ENCODE data around the gene ERAL1. TPM values are rescaled to one million over a fixed set of nuclear protein-coding genes. Genes with fewer than 3 reads are reported as not detected.

Gene ERAL1
- total and polyA plus RNA-seq, 2 experiments from 2014 or later = 32.3 to 77.1 TPM

DNA sequence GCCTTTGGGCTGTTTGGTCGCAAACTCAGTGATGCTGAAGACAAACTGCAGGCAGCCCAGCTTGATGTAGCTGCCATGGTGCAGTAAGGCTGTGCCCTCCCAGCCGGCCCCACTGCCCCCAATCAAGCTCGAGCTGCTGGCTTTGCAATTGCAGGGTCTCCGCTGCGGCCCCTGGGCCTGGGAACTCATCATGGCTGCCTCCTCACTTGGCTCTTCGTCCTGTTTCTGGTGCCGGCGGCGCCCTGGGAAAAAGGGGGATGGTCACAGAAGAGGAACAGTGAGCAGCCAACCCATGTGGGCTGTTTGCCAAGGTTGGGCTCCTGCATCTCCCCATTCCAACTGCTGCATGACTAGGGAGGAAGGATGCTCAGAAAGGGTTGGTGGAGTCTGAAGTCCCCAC is 51.5 kb downstream of the ERAL1 start:
- Histone ChIP-seq H3K36me3 (peaks cover 46% of the 10 kb centered on the region), H3K9me3 (ENCODE audit: low read depth) (no peaks in the 10 kb centered on the region), H3K4me1 (ENCODE audit: low read depth) (no peaks in the 10 kb centered on the region), H3K27me3 (no peaks in the 10 kb centered on the region), H3K27ac (no peak overlapping the region), H3K4me3 (no peak overlapping the region)
- TF ChIP-seq, protein P1, sequence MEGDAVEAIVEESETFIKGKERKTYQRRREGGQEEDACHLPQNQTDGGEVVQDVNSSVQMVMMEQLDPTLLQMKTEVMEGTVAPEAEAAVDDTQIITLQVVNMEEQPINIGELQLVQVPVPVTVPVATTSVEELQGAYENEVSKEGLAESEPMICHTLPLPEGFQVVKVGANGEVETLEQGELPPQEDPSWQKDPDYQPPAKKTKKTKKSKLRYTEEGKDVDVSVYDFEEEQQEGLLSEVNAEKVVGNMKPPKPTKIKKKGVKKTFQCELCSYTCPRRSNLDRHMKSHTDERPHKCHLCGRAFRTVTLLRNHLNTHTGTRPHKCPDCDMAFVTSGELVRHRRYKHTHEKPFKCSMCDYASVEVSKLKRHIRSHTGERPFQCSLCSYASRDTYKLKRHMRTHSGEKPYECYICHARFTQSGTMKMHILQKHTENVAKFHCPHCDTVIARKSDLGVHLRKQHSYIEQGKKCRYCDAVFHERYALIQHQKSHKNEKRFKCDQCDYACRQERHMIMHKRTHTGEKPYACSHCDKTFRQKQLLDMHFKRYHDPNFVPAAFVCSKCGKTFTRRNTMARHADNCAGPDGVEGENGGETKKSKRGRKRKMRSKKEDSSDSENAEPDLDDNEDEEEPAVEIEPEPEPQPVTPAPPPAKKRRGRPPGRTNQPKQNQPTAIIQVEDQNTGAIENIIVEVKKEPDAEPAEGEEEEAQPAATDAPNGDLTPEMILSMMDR (IDR thresholded peaks at IDR 0.05; ENCODE audit: low read depth, low read length) = no peak
- no peak for DNase-seq (ENCODE audit: low read depth in 1 of 2, low spot score in 1 of 2)

DNA sequence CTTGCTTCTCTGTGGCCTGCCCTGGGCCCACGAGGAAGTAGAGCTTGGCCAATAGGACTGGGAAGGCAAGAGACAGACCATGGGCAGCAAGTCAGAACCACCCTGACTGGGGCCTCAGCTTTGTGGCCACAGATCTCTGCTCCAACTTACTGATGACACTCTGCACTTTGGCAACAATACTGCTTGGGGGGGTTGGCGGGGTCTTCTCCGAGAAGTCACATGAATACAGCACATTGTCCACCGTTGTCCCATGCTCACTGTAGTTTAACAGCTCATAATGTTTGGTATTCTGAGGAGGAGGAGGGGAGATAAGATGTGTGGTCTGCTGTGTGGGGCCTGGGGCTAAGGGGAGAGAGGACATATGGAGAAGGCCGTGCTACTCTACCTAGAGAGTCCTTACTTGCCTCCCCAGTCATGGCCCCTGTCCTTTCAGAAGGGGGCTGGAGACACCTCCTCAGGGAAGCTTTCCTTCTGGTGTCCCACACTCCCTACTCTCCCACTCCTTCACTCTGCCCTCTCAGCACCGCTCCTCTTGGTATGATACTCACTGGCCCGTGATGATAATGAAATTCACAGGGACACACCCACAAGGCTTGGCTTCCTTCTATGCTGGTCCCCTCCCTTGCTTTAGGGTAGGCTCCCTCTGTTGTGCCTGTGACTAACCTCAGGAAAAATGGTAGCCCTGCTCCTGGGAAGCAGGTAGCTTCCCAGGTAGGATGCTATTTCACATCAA is 52.1 kb downstream of the ERAL1 start:
- Histone ChIP-seq H3K27ac (no peak overlapping the region), H3K9me3 (ENCODE audit: low read depth) (no peaks in the 10 kb centered on the region), H3K27me3 (no peaks in the 10 kb centered on the region), H3K36me3 (peaks cover 52% of the 10 kb centered on the region), H3K4me1 (ENCODE audit: low read depth) (no peaks in the 10 kb centered on the region), H3K4me3 (no peak overlapping the region)
- no peak for DNase-seq (ENCODE audit: low read depth in 1 of 2, low spot score in 1 of 2)
- TF ChIP-seq, protein P1 (IDR thresholded peaks at IDR 0.05; ENCODE audit: low read depth, low read length) = no peak

DNA sequence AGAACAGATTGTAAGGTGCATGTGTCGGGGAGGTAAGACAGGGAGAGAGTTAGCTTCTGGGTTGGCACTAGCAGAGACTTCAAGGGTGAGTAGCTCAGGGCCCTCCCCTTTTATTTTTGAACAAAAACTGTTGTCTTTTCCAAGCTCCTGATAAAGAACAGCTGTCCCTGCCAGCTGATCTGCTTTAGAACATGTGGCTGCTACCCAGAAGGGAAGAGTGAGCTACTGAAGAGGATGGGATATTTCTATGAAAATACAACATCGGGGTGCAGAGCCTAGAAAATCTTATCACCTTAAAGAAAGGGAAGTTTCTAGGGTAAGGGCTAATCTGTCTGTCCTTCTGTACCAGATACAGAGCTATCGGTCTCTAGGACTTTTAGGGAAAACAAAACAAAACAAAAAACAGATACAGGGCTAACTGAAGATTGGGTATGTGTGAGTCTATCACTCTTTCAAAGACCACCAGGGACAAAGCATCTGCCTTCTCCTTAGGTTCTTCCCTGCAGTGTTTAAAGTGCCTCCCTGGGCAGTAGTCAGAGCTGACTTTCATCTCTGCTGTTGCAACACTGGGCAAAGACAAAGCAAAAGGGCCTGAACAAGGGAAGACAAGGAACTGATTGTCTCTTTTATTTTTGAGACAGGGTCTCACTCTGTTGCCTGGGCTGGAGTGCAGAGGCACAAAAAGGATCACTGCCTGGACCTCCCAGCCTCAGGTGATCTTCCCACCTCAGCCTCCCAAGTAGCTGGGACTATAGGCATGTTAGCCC is 53.1 kb downstream of the ERAL1 start:
- Histone ChIP-seq H3K4me3 (no peak overlapping the region), H3K4me1 (ENCODE audit: low read depth) (no peaks in the 10 kb centered on the region), H3K27ac (no peak overlapping the region), H3K9me3 (ENCODE audit: low read depth) (no peaks in the 10 kb centered on the region), H3K27me3 (no peaks in the 10 kb centered on the region), H3K36me3 (peaks cover 62% of the 10 kb centered on the region)
- peak in 1 of 2 donors; percentile 66 for DNase-seq (ENCODE audit: low read depth in 1 of 2, low spot score in 1 of 2)
- TF ChIP-seq, protein P1 (IDR thresholded peaks at IDR 0.05; ENCODE audit: low read depth, low read length) = no peak

DNA sequence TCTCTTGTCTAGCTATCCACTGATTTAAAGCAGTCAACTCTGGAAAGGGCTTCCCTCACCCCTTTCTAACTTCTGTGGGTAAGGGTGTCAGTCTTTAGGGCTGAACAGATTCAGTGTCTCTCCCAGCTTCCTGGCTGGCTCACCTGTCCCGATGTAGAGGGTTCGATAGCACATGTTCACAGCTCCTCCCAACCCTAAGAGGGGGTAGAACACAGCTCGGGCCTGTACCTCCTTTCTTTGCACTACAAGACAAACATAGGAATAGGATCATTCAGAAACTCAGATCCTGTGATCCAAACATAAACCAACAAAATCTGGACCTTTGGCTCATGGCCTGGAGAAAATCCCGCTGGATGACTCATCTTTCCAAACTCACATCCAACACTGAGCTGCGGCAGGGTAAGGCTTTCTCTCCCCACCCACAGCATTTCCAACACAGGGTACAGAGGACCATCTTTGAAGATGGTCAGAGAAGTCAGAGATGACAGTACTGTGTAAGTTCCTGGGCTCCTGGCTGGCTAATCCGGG is 53.9 kb downstream of the ERAL1 start:
- Histone ChIP-seq H3K27me3 (no peaks in the 10 kb centered on the region), H3K36me3 (peaks cover 69% of the 10 kb centered on the region), H3K9me3 (ENCODE audit: low read depth) (no peaks in the 10 kb centered on the region), H3K4me1 (ENCODE audit: low read depth) (no peaks in the 10 kb centered on the region), H3K27ac (no peak overlapping the region), H3K4me3 (no peak overlapping the region)
- TF ChIP-seq, protein P1 (IDR thresholded peaks at IDR 0.05; ENCODE audit: low read depth, low read length) = no peak
- DNase-seq (ENCODE audit: low read depth in 1 of 2, low spot score in 1 of 2) = peak in 1 of 2 donors; percentile 75

DNA sequence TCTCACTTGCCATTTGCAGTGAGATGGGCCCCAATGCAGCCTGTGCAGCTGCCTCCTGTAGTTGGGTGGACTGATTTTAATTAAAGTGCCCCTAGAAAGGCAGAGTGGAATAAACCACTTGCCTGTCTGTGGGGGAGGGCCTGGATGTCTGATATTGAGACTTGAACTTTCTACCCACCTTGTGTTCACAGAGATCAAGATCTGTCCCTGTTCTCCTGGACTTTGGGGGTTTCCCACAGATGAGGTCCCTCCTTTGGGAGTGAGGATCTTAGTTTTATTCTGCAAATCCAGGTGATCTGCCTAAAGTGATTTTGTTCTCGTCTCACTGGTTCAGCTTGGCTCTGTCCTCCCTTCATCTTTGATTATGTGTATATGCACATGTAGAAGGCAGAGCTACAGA is 55.7 kb downstream of the ERAL1 start:
- Histone ChIP-seq H3K4me3 (no peak overlapping the region), H3K4me1 (ENCODE audit: low read depth) (no peaks in the 10 kb centered on the region), H3K9me3 (ENCODE audit: low read depth) (no peaks in the 10 kb centered on the region), H3K36me3 (peaks cover 83% of the 10 kb centered on the region), H3K27ac (no peak overlapping the region), H3K27me3 (no peaks in the 10 kb centered on the region)
- DNase-seq (ENCODE audit: low read depth in 1 of 2, low spot score in 1 of 2) = no peak
- TF ChIP-seq, protein P1 (IDR thresholded peaks at IDR 0.05; ENCODE audit: low read depth, low read length) = no peak

Other genes with a start within 250 kb of the ERAL1 start
- gene RSKR, start 240.8 kb upstream of the ERAL1 start, total RNA-seq = 7.3 and 16.2 TPM in 2 replicates
- gene RSKR, start 240.8 kb upstream of the ERAL1 start, polyA plus RNA-seq = 2.8 and 3.5 TPM in 2 replicates
- gene BLTP2, start 209.9 kb upstream of the ERAL1 start, total RNA-seq = 67.3 and 89.0 TPM in 2 replicates
- gene BLTP2, start 209.9 kb upstream of the ERAL1 start, polyA plus RNA-seq = 49.2 and 49.9 TPM in 2 replicates
- 26.1 and 33.9 TPM in 2 replicates for gene SDF2, start 193.1 kb upstream of the ERAL1 start, total RNA-seq
- 69.0 and 85.7 TPM in 2 replicates for gene SDF2, start 193.1 kb upstream of the ERAL1 start, polyA plus RNA-seq
- 33.5 and 67.8 TPM in 2 replicates for gene SUPT6H, start 192.8 kb upstream of the ERAL1 start, total RNA-seq
- 29.7 and 33.7 TPM in 2 replicates for gene SUPT6H, start 192.8 kb upstream of the ERAL1 start, polyA plus RNA-seq
- 19.4 and 44.8 TPM in 2 replicates for gene PROCA1, start 143.1 kb upstream of the ERAL1 start, total RNA-seq
- 7.8 and 11.1 TPM in 2 replicates for gene PROCA1, start 143.1 kb upstream of the ERAL1 start, polyA plus RNA-seq
- 256 and 276 TPM in 2 replicates for gene RAB34, start 137.1 kb upstream of the ERAL1 start, total RNA-seq
- gene RAB34, start 137.1 kb upstream of the ERAL1 start, polyA plus RNA-seq = 177 and 186 TPM in 2 replicates
- gene RPL23A, start 135.0 kb upstream of the ERAL1 start, total RNA-seq = 332 and 489 TPM in 2 replicates
- gene RPL23A, start 135.0 kb upstream of the ERAL1 start, polyA plus RNA-seq = 944 and 1,028 TPM in 2 replicates
- gene TLCD1, start 128.8 kb upstream of the ERAL1 start, total RNA-seq = 3.0 and 7.8 TPM in 2 replicates
- 7.2 and 15.4 TPM in 2 replicates for gene TLCD1, start 128.8 kb upstream of the ERAL1 start, polyA plus RNA-seq
- 5.0 and 7.7 TPM in 2 replicates for gene NEK8, start 126.2 kb upstream of the ERAL1 start, total RNA-seq
- gene NEK8, start 126.2 kb upstream of the ERAL1 start, polyA plus RNA-seq = 9.0 and 13.6 TPM in 2 replicates
- 53.8 and 57.8 TPM in 2 replicates for gene TRAF4, start 111.0 kb upstream of the ERAL1 start, total RNA-seq
- gene TRAF4, start 111.0 kb upstream of the ERAL1 start, polyA plus RNA-seq = 27.2 and 34.1 TPM in 2 replicates
- 19.4 and 25.5 TPM in 2 replicates for gene FAM222B, start 12.2 kb upstream of the ERAL1 start, total RNA-seq
- gene FAM222B, start 12.2 kb upstream of the ERAL1 start, polyA plus RNA-seq = 30.3 and 34.1 TPM in 2 replicates
- gene FLOT2, start 42.7 kb downstream of the ERAL1 start, total RNA-seq = 102 and 110 TPM in 2 replicates
- 145 and 158 TPM in 2 replicates for gene FLOT2, start 42.7 kb downstream of the ERAL1 start, polyA plus RNA-seq
- gene DHRS13, start 48.1 kb downstream of the ERAL1 start, total RNA-seq = 40.9 and 44.6 TPM in 2 replicates
- gene DHRS13, start 48.1 kb downstream of the ERAL1 start, polyA plus RNA-seq = 28.1 and 35.4 TPM in 2 replicates
- gene PHF12, start 96.5 kb downstream of the ERAL1 start, total RNA-seq = 45.6 and 46.1 TPM in 2 replicates
- gene PHF12, start 96.5 kb downstream of the ERAL1 start, polyA plus RNA-seq = 11.6 and 17.9 TPM in 2 replicates
- 0.07 and 0.21 TPM in 2 replicates for gene SEZ6, start 151.0 kb downstream of the ERAL1 start, total RNA-seq
- 0.91 and 0.95 TPM in 2 replicates for gene SEZ6, start 151.0 kb downstream of the ERAL1 start, polyA plus RNA-seq
- gene PIPOX, start 188.1 kb downstream of the ERAL1 start, total RNA-seq = 6.5 TPM in 2 replicates
- 3.6 and 5.3 TPM in 2 replicates for gene PIPOX, start 188.1 kb downstream of the ERAL1 start, polyA plus RNA-seq

Measured in cardiac muscle cell (in vitro differentiated cells and primary cell).